NCI-H2107 (cell line): ENCODE measurements around the gene TMEM203.

ENCODE experiments used
- DNase-seq: peaks from one replicate; lab custom pipeline; 2025; lab: John Stamatoyannopoulos, UW

Gene TMEM203

GRCh38 chr9:137165250-137165836 is 40.1 kb downstream of the TMEM203 start:
- no peak for DNase-seq

GRCh38 chr9:137164370-137165249 is 40.8 kb downstream of the TMEM203 start:
- DNase-seq = no peak

- no peak for DNase-seq
Measured at GRCh38 chr9:137163805-137164204, 41.6 kb downstream of the TMEM203 start.

GRCh38 chr9:137163365-137163715 is 42.1 kb downstream of the TMEM203 start:
- no peak for DNase-seq

- DNase-seq = no peak
Measured at GRCh38 chr9:137162505-137163364, 42.7 kb downstream of the TMEM203 start.

- no peak for DNase-seq
Measured at GRCh38 chr9:137161558-137162486, 43.6 kb downstream of the TMEM203 start.

GRCh38 chr9:137160716-137161557 is 44.5 kb downstream of the TMEM203 start:
- DNase-seq = no peak

GRCh38 chr9:137160054-137160425 is 45.4 kb downstream of the TMEM203 start:
- DNase-seq = no peak

- DNase-seq = no peak
Measured at GRCh38 chr9:137159105-137160053, 46.1 kb downstream of the TMEM203 start.

- DNase-seq = no peak
Measured at GRCh38 chr9:137158625-137159024, 46.8 kb downstream of the TMEM203 start.

- DNase-seq = no peak
Measured at GRCh38 chr9:137157618-137158415, 47.6 kb downstream of the TMEM203 start.

- DNase-seq = no peak
Measured at GRCh38 chr9:137156567-137157375, 48.7 kb downstream of the TMEM203 start.
